ENCODE data around the gene RNLS.

The RNLS gene

GRCh38 chr10:88239212-88239611 is 343.9 kb downstream of the RNLS start:
- H3K4me3 ChIP-seq (ENCODE audit: low read depth, low read length) = no peak overlapping the region
- TF ChIP-seq MYC (IDR thresholded peaks at IDR 0.05; ENCODE audit: low read depth, low read length) (no peak), MAX (IDR thresholded peaks at IDR 0.05; ENCODE audit: low read depth, low read length) (no peak)
- TF ChIP-seq, protein P1, sequence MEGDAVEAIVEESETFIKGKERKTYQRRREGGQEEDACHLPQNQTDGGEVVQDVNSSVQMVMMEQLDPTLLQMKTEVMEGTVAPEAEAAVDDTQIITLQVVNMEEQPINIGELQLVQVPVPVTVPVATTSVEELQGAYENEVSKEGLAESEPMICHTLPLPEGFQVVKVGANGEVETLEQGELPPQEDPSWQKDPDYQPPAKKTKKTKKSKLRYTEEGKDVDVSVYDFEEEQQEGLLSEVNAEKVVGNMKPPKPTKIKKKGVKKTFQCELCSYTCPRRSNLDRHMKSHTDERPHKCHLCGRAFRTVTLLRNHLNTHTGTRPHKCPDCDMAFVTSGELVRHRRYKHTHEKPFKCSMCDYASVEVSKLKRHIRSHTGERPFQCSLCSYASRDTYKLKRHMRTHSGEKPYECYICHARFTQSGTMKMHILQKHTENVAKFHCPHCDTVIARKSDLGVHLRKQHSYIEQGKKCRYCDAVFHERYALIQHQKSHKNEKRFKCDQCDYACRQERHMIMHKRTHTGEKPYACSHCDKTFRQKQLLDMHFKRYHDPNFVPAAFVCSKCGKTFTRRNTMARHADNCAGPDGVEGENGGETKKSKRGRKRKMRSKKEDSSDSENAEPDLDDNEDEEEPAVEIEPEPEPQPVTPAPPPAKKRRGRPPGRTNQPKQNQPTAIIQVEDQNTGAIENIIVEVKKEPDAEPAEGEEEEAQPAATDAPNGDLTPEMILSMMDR (IDR thresholded peaks at IDR 0.05; ENCODE audit: low read depth, low read length) = no peak
- DNase-seq (ENCODE audit: low read depth) = no peak

DNA sequence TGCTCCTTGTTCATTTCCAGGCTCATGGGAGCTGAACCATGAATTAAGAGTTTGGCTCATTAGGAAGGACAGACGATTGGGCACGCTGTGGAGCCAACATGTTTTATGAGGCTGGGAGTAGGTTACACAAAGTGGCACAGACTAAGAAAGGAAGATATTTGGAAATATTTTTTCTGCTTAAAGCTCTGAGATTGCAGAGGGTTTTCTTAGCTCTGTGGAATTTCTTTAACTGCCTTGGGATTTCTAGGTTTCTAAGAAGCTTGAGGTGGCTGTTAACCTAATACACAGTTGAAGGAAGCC is 344.6 kb downstream of the RNLS start:
- no peak for DNase-seq (ENCODE audit: low read depth)
- TF ChIP-seq MYC (IDR thresholded peaks at IDR 0.05; ENCODE audit: low read depth, low read length) = no peak
- TF ChIP-seq, protein P1 (IDR thresholded peaks at IDR 0.05; ENCODE audit: low read depth, low read length) = no peak
- no peak for TF ChIP-seq POLR2A (IDR thresholded peaks at IDR 0.05; ENCODE audit: extremely low read depth, insufficient read length)
- no peak for TF ChIP-seq MAX (IDR thresholded peaks at IDR 0.05; ENCODE audit: low read depth, low read length)
- no peak overlapping the region for H3K4me3 ChIP-seq (ENCODE audit: low read depth, low read length)

GRCh38 chr10:88237896-88238614 is 345.1 kb downstream of the RNLS start:
- H3K4me3 ChIP-seq (ENCODE audit: low read depth, low read length) = no peak overlapping the region
- peak; percentile 12 for DNase-seq (ENCODE audit: low read depth)
- TF ChIP-seq MAX (IDR thresholded peaks at IDR 0.05; ENCODE audit: low read depth, low read length) = no peak
- TF ChIP-seq, protein P1 (IDR thresholded peaks at IDR 0.05; ENCODE audit: low read depth, low read length) = no peak
- TF ChIP-seq MYC (IDR thresholded peaks at IDR 0.05; ENCODE audit: low read depth, low read length) = no peak
- TF ChIP-seq POLR2A (IDR thresholded peaks at IDR 0.05; ENCODE audit: extremely low read depth, insufficient read length) = no peak

- no peak overlapping the region for H3K4me3 ChIP-seq (ENCODE audit: low read depth, low read length)
- no peak for TF ChIP-seq POLR2A (IDR thresholded peaks at IDR 0.05; ENCODE audit: extremely low read depth, insufficient read length)
- no peak for TF ChIP-seq MAX (IDR thresholded peaks at IDR 0.05; ENCODE audit: low read depth, low read length)
- no peak for TF ChIP-seq MYC (IDR thresholded peaks at IDR 0.05; ENCODE audit: low read depth, low read length)
- TF ChIP-seq, protein P1 (IDR thresholded peaks at IDR 0.05; ENCODE audit: low read depth, low read length) = no peak
- DNase-seq (ENCODE audit: low read depth) = peak; percentile 62
Measured at GRCh38 chr10:88236121-88236743, 346.9 kb downstream of the RNLS start.

- H3K4me3 ChIP-seq (ENCODE audit: low read depth, low read length) = no peak overlapping the region
- no peak for DNase-seq (ENCODE audit: low read depth)
- no peak for TF ChIP-seq MAX (IDR thresholded peaks at IDR 0.05; ENCODE audit: low read depth, low read length)
- no peak for TF ChIP-seq POLR2A (IDR thresholded peaks at IDR 0.05; ENCODE audit: extremely low read depth, insufficient read length)
- TF ChIP-seq, protein P1 (IDR thresholded peaks at IDR 0.05; ENCODE audit: low read depth, low read length) = no peak
- TF ChIP-seq MYC (IDR thresholded peaks at IDR 0.05; ENCODE audit: low read depth, low read length) = no peak
Measured at GRCh38 chr10:88234297-88234696, 348.8 kb downstream of the RNLS start.
